Glutamatergic neuron (in vitro differentiated cells): ENCODE results near the gene NLGN4Y. TPM values are rescaled to one million over a fixed set of nuclear protein-coding genes. Genes with fewer than 3 reads are reported as not detected.

Source experiments
- DNase-seq: peaks from one replicate; pipeline ENCODE4 v3.0.0; 2022
- H3K27ac Mint-ChIP-seq: one replicate; pipeline ENCODE4 v1.8.0; 2020; ENCODE audit warnings: mild to moderate bottlenecking, mixed read lengths, inconsistent platforms; ENCODE audit not compliant: unreplicated experiment
- H3K27me3 Mint-ChIP-seq: one replicate; pipeline ENCODE4 v1.8.0; 2020; ENCODE audit warnings: mild to moderate bottlenecking, moderate library complexity, mixed read lengths, inconsistent platforms; ENCODE audit not compliant: unreplicated experiment
- H3K36me3 Mint-ChIP-seq: one replicate; pipeline ENCODE4 v1.8.0; 2020; ENCODE audit warnings: mild to moderate bottlenecking, mixed read lengths, inconsistent platforms; ENCODE audit not compliant: unreplicated experiment
- H3K4me1 Mint-ChIP-seq: one replicate; pipeline ENCODE4 v1.8.0; 2020; ENCODE audit warnings: mild to moderate bottlenecking, low read depth, mixed read lengths, inconsistent platforms; ENCODE audit not compliant: unreplicated experiment
- H3K4me3 Mint-ChIP-seq: one replicate; pipeline ENCODE4 v1.8.0; 2020; ENCODE audit warnings: mild to moderate bottlenecking, mixed read lengths, inconsistent platforms; ENCODE audit not compliant: unreplicated experiment
- H3K9me3 Mint-ChIP-seq: one replicate; pipeline ENCODE4 v1.8.0; 2020; ENCODE audit warnings: mild to moderate bottlenecking, moderate library complexity, mixed read lengths, inconsistent platforms; ENCODE audit not compliant: unreplicated experiment
- CTCF ChIP-seq: fragments of 200-600 bp; sonication (generic); IDR thresholded peaks from one replicate; pipeline ENCODE4 v1.5.0; 2021; ENCODE audit not compliant: partially characterized antibody, unreplicated experiment
- total RNA-seq: library from RNA; stranded (reverse); fragmentation: NEBNext Ultra II Directional; extraction: Animal tissue kit (Norgen Biotek cat#: 25700); gene quantifications from one replicate; pipeline ENCODE4 v1.2.1, GENCODE V29; 2021; ENCODE audit not compliant: unreplicated experiment

Gene NLGN4Y
- total RNA-seq, 1 donor from 2014 or later: 16.5 TPM

- no peaks in the 10 kb centered on the region for H3K4me1 Mint-ChIP-seq
- no peak overlapping the region for H3K27ac Mint-ChIP-seq
- H3K27me3 Mint-ChIP-seq: no peaks in the 10 kb centered on the region
- no peaks in the 10 kb centered on the region for H3K36me3 Mint-ChIP-seq
- no peak for DNase-seq
- no peak for TF ChIP-seq CTCF
- H3K9me3 Mint-ChIP-seq: no peaks in the 10 kb centered on the region
- H3K4me3 Mint-ChIP-seq: no peak overlapping the region
Observed at GRCh38 chrY:14536703-14537102, 12.4 kb downstream of the NLGN4Y start.

DNA sequence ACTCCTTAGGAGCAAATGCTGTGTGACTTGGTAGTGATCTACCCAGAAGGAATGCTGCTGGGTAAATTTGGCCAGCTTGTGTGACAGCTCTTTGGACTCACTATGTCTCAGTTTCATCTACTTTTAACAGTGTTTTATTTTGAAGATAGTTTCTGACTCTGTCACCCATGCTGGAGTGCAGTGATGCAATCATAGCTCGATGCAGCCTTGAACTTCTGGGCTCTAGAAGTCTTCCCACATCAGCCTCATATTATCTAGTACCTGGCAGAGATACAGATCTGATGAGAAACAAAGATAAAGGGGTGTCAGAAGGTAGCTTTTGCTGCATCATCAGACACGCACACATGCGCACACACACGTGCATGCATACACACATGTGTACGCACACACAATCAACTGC lies 19.2 kb downstream of the NLGN4Y start:
- no peaks in the 10 kb centered on the region for H3K4me1 Mint-ChIP-seq
- no peaks in the 10 kb centered on the region for H3K27me3 Mint-ChIP-seq
- TF ChIP-seq CTCF: no peak
- no peak overlapping the region for H3K27ac Mint-ChIP-seq
- H3K36me3 Mint-ChIP-seq: no peaks in the 10 kb centered on the region
- no peaks in the 10 kb centered on the region for H3K9me3 Mint-ChIP-seq
- no peak for DNase-seq
- no peak overlapping the region for H3K4me3 Mint-ChIP-seq

DNA sequence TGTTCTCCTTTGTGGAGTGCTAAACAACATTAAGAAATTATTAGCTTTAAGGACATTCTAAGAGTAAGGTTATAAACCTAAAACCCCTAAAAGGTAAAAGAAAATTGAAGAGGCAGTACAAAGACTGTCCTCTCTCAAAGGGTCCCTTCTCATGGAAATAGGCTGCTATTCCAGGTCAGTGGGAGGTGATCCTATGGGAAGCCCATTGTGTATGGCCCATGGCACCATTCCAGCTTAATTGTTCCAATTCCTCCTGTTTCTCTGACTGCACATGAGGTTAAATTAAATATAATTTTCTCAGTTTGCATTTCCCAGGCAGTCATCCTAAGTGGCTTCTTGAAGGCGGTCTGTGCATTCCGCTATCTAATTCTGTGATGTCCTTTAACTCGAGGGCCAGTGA lies 57.0 kb downstream of the NLGN4Y start:
- H3K27ac Mint-ChIP-seq: no peak overlapping the region
- no peak for TF ChIP-seq CTCF
- no peaks in the 10 kb centered on the region for H3K36me3 Mint-ChIP-seq
- H3K4me3 Mint-ChIP-seq: no peak overlapping the region
- H3K9me3 Mint-ChIP-seq: no peaks in the 10 kb centered on the region
- H3K27me3 Mint-ChIP-seq: no peaks in the 10 kb centered on the region
- no peaks in the 10 kb centered on the region for H3K4me1 Mint-ChIP-seq
- no peak for DNase-seq

GRCh38 chrY:14586725-14587124 lies 62.4 kb downstream of the NLGN4Y start:
- H3K36me3 Mint-ChIP-seq: no peaks in the 10 kb centered on the region
- no peak for DNase-seq

DNA sequence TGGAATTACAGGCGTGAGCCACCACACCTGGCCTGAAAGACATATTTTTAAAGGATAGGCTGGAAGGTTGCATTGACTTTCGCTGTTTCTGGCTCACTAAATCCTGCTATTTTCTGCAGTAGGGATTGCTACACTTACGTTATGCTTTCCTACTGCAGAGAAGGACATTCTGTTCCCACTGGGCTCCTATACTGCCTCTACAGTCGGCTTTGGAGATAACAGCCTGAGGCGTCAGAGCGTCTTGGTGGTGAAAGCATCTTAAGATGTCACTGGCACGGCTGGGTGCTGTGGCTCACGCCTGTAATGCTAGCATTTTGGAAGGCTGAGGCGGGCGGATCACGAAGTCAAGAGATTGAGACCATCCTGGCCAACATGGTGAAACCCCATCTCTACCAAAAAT lies 77.0 kb downstream of the NLGN4Y start:
- no peak for DNase-seq
- H3K27me3 Mint-ChIP-seq: peaks cover 2% of the 10 kb centered on the region
- H3K4me3 Mint-ChIP-seq: no peak overlapping the region
- H3K4me1 Mint-ChIP-seq: no peaks in the 10 kb centered on the region
- no peak for TF ChIP-seq CTCF
- peaks cover 1% of the 10 kb centered on the region for H3K9me3 Mint-ChIP-seq
- no peaks in the 10 kb centered on the region for H3K36me3 Mint-ChIP-seq
- no peak overlapping the region for H3K27ac Mint-ChIP-seq

More at GRCh38 chrY:14586725-14587124, 62.4 kb downstream of the NLGN4Y start:
- H3K27me3 Mint-ChIP-seq: no peaks in the 10 kb centered on the region
- H3K9me3 Mint-ChIP-seq: no peaks in the 10 kb centered on the region
- H3K4me1 Mint-ChIP-seq: no peaks in the 10 kb centered on the region
- no peak overlapping the region for H3K4me3 Mint-ChIP-seq
- TF ChIP-seq CTCF: no peak
- H3K27ac Mint-ChIP-seq: no peak overlapping the region
